ENCODE results near the gene DEPDC1B. TPM values are rescaled to one million over a fixed set of nuclear protein-coding genes. Genes with fewer than 3 reads are reported as not detected.
"Not testable (repeated sequence)": the region's sequence is repeated elsewhere in the genome, so short reads cannot be mapped to it uniquely, and the experiment has no call there.

DEPDC1B gene
- total RNA-seq, 1 experiment from 2014 or later = 34.9 TPM

DNA sequence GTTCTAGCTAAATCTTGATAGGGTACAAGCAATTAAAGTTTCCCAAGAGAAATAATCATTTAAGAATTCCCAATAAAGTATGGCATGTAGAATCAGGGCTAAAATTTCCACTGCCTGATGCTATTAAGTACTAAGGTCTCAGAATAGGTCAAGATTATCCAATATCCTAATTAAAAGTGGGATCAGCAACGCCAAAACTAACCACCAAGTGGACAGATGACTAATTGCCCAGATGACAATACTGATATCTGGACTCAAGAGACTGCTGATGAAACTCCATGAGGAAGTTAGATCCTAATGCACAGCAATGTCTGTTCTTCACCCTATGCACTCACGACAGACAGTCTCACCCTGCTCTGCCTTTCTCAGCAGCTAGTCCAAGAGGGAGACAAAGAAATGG lies 14.3 kb downstream of the DEPDC1B start:
- ChIA-PET POLR2A (ENCODE audit: low non-redundant PET) (no interaction called here), CTCF (no interaction called here)
- H3K27me3 ChIP-seq (replicated peaks; ENCODE audit: insufficient read depth, low read depth, low read length, poor library complexity) = no peaks in the 10 kb centered on the region
- H3K36me3 ChIP-seq (ENCODE audit: insufficient read depth, low read length, poor library complexity, severe bottlenecking) = peaks cover 6% of the 10 kb centered on the region
- intact Hi-C loops (cut with micrococcal nuclease; ENCODE audit: unreplicated experiment) = loop anchor here (10.0 kb wide), 1 partner anchor 259 kb away; the partner anchor contains the start of genes ERCC8 and NDUFAF2
- no peak overlapping the region for H3K4me3 ChIP-seq (ENCODE audit: low read depth, low read length, poor library complexity, severe bottlenecking)
- no TSS peak for BruUV-seq (replicated peaks)
- TF ChIP-seq, protein P1, sequence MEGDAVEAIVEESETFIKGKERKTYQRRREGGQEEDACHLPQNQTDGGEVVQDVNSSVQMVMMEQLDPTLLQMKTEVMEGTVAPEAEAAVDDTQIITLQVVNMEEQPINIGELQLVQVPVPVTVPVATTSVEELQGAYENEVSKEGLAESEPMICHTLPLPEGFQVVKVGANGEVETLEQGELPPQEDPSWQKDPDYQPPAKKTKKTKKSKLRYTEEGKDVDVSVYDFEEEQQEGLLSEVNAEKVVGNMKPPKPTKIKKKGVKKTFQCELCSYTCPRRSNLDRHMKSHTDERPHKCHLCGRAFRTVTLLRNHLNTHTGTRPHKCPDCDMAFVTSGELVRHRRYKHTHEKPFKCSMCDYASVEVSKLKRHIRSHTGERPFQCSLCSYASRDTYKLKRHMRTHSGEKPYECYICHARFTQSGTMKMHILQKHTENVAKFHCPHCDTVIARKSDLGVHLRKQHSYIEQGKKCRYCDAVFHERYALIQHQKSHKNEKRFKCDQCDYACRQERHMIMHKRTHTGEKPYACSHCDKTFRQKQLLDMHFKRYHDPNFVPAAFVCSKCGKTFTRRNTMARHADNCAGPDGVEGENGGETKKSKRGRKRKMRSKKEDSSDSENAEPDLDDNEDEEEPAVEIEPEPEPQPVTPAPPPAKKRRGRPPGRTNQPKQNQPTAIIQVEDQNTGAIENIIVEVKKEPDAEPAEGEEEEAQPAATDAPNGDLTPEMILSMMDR (conservative IDR thresholded peaks at IDR 0.05; ENCODE audit: low read depth, low read length) = no peak
- TF ChIP-seq EZH2 (IDR thresholded peaks at IDR 0.05; ENCODE audit: borderline replicate concordance, low read depth, low read length, poor library complexity, severe bottlenecking) = no peak
- no peaks in the 10 kb centered on the region for H3K9me3 ChIP-seq (ENCODE audit: low read depth, low read length, poor library complexity, severe bottlenecking)
- H3K27ac ChIP-seq (ENCODE audit: low read depth, low read length, poor library complexity, severe bottlenecking) = no peak overlapping the region
- peaks cover 5% of the 10 kb centered on the region for H3K4me1 ChIP-seq (ENCODE audit: insufficient read depth, low read length, poor library complexity, severe bottlenecking)
- no peak for DNase-seq (ENCODE audit: low spot score)

DNA sequence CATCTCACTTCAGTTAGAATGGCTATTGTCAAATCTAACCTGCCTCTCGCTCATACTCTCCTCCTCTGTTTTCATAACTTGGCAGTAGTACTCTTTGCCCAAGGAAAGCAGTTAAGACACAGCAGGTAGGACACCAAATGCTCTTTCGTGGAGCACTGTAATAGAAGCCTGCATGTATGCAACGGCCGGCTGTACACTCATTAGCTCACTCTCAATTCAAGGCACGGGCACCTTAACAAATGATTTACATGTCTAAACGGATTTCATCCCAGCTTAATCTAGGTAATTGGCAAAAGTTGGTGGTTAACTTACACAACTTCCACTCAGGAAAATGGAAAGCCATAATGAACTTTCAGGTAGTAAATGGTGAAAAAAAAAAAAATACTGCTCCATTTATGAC lies 14.9 kb downstream of the DEPDC1B start:
- CTCF ChIA-PET = no interaction called here
- Histone ChIP-seq H3K27me3 (replicated peaks; ENCODE audit: insufficient read depth, low read depth, low read length, poor library complexity) (no peaks in the 10 kb centered on the region), H3K4me3 (ENCODE audit: low read depth, low read length, poor library complexity, severe bottlenecking) (no peak overlapping the region), H3K36me3 (ENCODE audit: insufficient read depth, low read length, poor library complexity, severe bottlenecking) (peaks cover 6% of the 10 kb centered on the region), H3K27ac (ENCODE audit: low read depth, low read length, poor library complexity, severe bottlenecking) (no peak overlapping the region), H3K4me1 (ENCODE audit: insufficient read depth, low read length, poor library complexity, severe bottlenecking) (peaks cover 5% of the 10 kb centered on the region), H3K9me3 (ENCODE audit: low read depth, low read length, poor library complexity, severe bottlenecking) (no peaks in the 10 kb centered on the region)
- POLR2A ChIA-PET (ENCODE audit: low non-redundant PET) = no interaction called here
- no TSS peak for BruUV-seq (replicated peaks)
- intact Hi-C loops (cut with micrococcal nuclease; ENCODE audit: unreplicated experiment) = loop anchor here (10.0 kb wide), 1 partner anchor 260 kb away; the partner anchor contains the start of genes ERCC8 and NDUFAF2
- no peak for DNase-seq (ENCODE audit: low spot score)
- TF ChIP-seq EZH2 (IDR thresholded peaks at IDR 0.05; ENCODE audit: borderline replicate concordance, low read depth, low read length, poor library complexity, severe bottlenecking) = no peak
- TF ChIP-seq, protein P1 (conservative IDR thresholded peaks at IDR 0.05; ENCODE audit: low read depth, low read length) = no peak

DNA sequence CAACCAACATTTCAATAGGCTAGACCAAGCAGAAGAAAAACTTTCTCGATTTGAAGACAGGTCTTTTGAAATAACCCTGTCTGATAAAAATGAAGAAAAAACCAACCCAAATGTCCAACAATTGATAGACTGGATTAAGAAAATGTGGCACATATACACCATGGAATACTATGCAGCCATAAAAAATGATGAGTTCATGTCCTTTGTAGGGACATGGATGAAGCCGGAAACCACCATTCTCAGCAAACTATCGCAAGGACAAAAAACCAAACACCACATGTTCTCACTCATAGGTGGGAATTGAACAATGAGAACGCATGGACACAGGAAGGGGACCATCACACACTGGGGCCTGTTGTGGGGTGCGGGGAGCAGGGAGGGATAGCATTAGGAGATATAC lies 18.0 kb downstream of the DEPDC1B start:
- H3K36me3 ChIP-seq (ENCODE audit: insufficient read depth, low read length, poor library complexity, severe bottlenecking); CTCF ChIA-PET; H3K4me3 ChIP-seq (ENCODE audit: low read depth, low read length, poor library complexity, severe bottlenecking); H3K27me3 ChIP-seq (replicated peaks; ENCODE audit: insufficient read depth, low read depth, low read length, poor library complexity); POLR2A ChIA-PET (ENCODE audit: low non-redundant PET); H3K27ac ChIP-seq (ENCODE audit: low read depth, low read length, poor library complexity, severe bottlenecking); H3K9me3 ChIP-seq (ENCODE audit: low read depth, low read length, poor library complexity, severe bottlenecking); H3K4me1 ChIP-seq (ENCODE audit: insufficient read depth, low read length, poor library complexity, severe bottlenecking); BruUV-seq (replicated peaks); DNase-seq (ENCODE audit: low spot score): not testable (repeated sequence)
- intact Hi-C loops (cut with micrococcal nuclease; ENCODE audit: unreplicated experiment) = loop anchor here (10.0 kb wide), 1 partner anchor 263 kb away; the partner anchor contains the start of genes ERCC8 and NDUFAF2

DNA sequence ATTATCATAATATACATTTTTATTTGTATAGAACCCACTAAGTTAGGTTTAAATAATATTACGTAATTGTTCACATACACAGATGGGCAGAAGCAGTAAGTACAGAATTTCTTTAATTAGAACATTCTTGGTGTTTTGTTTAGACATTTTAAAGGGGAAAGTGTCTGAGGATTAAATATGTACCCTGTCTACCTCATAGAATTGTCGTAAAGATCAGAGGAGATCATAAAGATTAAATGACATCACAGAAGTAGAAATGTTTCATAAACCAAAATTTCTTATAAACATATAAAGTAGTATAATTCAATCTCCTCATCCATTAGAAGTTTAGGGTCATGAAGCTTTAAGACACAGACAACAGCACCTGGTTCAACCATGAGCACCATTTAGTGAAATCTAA lies 20.1 kb downstream of the DEPDC1B start:
- ChIA-PET POLR2A (ENCODE audit: low non-redundant PET) (no interaction called here), CTCF (no interaction called here)
- intact Hi-C loops (cut with micrococcal nuclease; ENCODE audit: unreplicated experiment) = loop anchor here (10.0 kb wide), 2 partner anchors 265 to 1255 kb away; partner anchors contain the start of genes ERCC8 and NDUFAF2
- Histone ChIP-seq H3K9me3 (ENCODE audit: low read depth, low read length, poor library complexity, severe bottlenecking) (no peaks in the 10 kb centered on the region), H3K4me3 (ENCODE audit: low read depth, low read length, poor library complexity, severe bottlenecking) (no peak overlapping the region), H3K36me3 (ENCODE audit: insufficient read depth, low read length, poor library complexity, severe bottlenecking) (no peaks in the 10 kb centered on the region), H3K27ac (ENCODE audit: low read depth, low read length, poor library complexity, severe bottlenecking) (no peak overlapping the region), H3K4me1 (ENCODE audit: insufficient read depth, low read length, poor library complexity, severe bottlenecking) (peaks cover under 1% of the 10 kb centered on the region), H3K27me3 (replicated peaks; ENCODE audit: insufficient read depth, low read depth, low read length, poor library complexity) (no peaks in the 10 kb centered on the region)
- no peak for DNase-seq (ENCODE audit: low spot score)
- no TSS peak for BruUV-seq (replicated peaks)
- no peak for TF ChIP-seq EZH2 (IDR thresholded peaks at IDR 0.05; ENCODE audit: borderline replicate concordance, low read depth, low read length, poor library complexity, severe bottlenecking)
- TF ChIP-seq, protein P1 (conservative IDR thresholded peaks at IDR 0.05; ENCODE audit: low read depth, low read length) = no peak
